Measurements from ENCODE around the gene SLC25A22.

DNA sequence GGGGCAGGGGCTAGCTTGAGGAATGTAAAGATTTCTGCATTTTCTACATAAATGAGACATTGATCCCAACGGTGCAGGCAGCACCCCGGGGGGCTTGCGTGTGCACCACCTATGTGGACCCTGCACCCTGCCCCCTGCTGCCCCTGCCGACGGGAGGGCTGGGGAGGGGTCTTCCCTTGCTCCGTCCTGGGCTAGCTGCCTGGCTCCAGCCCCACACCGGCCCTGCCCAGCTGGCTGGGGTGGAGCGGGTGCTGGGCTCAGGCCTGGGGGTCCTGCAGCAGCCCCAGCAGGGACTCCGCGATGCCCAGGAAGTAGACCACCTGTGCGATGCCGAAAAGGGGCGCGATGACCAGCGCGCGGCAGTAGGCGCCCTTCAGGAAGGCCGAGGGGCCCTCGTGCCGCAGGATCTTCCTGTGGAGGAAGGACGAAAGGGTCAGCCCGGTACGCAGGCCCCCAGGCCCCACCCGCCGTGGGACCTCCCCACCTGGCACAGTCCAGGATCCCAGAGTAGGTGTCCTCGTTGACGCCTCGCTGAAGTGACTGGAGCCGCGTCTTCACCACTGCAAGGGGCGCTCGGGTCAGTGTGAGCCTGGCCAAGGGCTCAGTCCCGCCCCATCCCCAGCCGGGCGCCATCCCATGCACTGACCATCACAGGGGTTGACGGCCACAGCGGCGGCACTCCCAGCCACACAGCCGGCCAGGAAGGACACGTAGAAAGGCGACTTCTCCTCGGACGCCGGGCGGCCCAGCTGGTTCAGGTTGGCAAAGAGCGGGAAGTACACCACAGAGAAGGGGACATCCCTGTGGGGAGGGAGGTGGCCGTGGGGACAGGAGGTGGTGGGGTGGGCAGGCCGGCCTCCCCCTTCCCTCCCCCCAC lies 6.2 kb downstream of the SLC25A22 start:
- TF ChIP-seq POLR2A (IDR thresholded peaks at IDR 0.05) = no peak
- no peak for TF ChIP-seq EP300 (IDR thresholded peaks at IDR 0.05)
- TF ChIP-seq, protein P1, sequence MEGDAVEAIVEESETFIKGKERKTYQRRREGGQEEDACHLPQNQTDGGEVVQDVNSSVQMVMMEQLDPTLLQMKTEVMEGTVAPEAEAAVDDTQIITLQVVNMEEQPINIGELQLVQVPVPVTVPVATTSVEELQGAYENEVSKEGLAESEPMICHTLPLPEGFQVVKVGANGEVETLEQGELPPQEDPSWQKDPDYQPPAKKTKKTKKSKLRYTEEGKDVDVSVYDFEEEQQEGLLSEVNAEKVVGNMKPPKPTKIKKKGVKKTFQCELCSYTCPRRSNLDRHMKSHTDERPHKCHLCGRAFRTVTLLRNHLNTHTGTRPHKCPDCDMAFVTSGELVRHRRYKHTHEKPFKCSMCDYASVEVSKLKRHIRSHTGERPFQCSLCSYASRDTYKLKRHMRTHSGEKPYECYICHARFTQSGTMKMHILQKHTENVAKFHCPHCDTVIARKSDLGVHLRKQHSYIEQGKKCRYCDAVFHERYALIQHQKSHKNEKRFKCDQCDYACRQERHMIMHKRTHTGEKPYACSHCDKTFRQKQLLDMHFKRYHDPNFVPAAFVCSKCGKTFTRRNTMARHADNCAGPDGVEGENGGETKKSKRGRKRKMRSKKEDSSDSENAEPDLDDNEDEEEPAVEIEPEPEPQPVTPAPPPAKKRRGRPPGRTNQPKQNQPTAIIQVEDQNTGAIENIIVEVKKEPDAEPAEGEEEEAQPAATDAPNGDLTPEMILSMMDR (IDR thresholded peaks at IDR 0.05) = no peak
